Kidney (tissue), 14 donors: Measurements from ENCODE around the gene NEGR1. TPM values are rescaled to one million over a fixed set of nuclear protein-coding genes. Genes with fewer than 3 reads are reported as not detected.

Experiments used
- DNase-seq, 5 donors: peaks; one replicate each; pipeline ENCODE4 v3.0.0-alpha.2; 2013 to 2020
- FAIRE-seq: peaks from 2 replicates; lab custom pipeline; 2012; peaks lifted over from hg19 to GRCh38; lab: Jason Lieb, UNC
- H3K27ac ChIP-seq, 2 donors: one replicate each; pipeline ENCODE4 v1.7.0; 2013; ENCODE audit warnings: low read depth in 2 of 2, low read length in 2 of 2, inconsistent platforms in 1 of 2
- H3K27me3 ChIP-seq: one replicate; pipeline ENCODE4 v1.7.1; 2013; ENCODE audit warnings: low read length, inconsistent platforms; ENCODE audit not compliant: control insufficient read depth, insufficient read depth
- H3K36me3 ChIP-seq, 3 donors: one replicate each; pipeline versions ENCODE4 v1.7.0 to v1.7.1; 2013; ENCODE audit warnings: low read length in 3 of 3, control low read depth in 1 of 3, inconsistent platforms in 1 of 3; ENCODE audit not compliant: insufficient read depth in 3 of 3, control insufficient read depth in 2 of 3
- H3K4me1 ChIP-seq, 3 donors: one replicate each; pipeline versions ENCODE4 v1.7.0 to v1.7.1; 2013; ENCODE audit warnings: low read length in 3 of 3, inconsistent platforms in 1 of 3, low read depth in 1 of 3; ENCODE audit not compliant: control insufficient read depth in 2 of 3, insufficient read depth in 2 of 3
- H3K4me3 ChIP-seq, 3 donors: one replicate each; pipeline versions ENCODE4 v1.7.0 to v1.8.1; 2013; ENCODE audit warnings: low read length in 3 of 3, control low read depth in 1 of 3, inconsistent platforms in 1 of 3
- H3K9ac ChIP-seq, 3 donors: one replicate each; pipeline versions ENCODE4 v1.7.0 to v1.7.1; 2013; ENCODE audit warnings: low read length in 3 of 3, control low read depth in 1 of 3, inconsistent platforms in 1 of 3
- H3K9me3 ChIP-seq, 3 donors: one replicate each; pipeline versions ENCODE4 v1.7.0 to v1.7.1; 2013; ENCODE audit warnings: low read length in 3 of 3, control low read depth in 1 of 3, inconsistent platforms in 1 of 3; ENCODE audit not compliant: control insufficient read depth in 2 of 3, insufficient read depth in 1 of 3
- CTCF ChIP-seq: IDR thresholded peaks from 3 replicates; pipeline ENCODE4 v1.5.1; 2012; ENCODE audit warnings: mild to moderate bottlenecking, moderate library complexity, borderline replicate concordance; ENCODE audit not compliant: insufficient read depth; ENCODE audit errors: extremely low read depth
- intact Hi-C: fragments of 100-400 bp; cut with DNase I; formaldehyde crosslinking; loops from one replicate; pipeline ENCODE4 v1.11.1; 2022
- polyA plus RNA-seq: library from polyadenylated mRNA; stranded (reverse); fragments of 350-450 nt; fragmentation: Illumina TruSeq; extraction: RNeasy Lipid Tissue Mini Kit (QIAGEN cat#74804); gene quantifications from one replicate; pipeline ENCODE4 v1.2.3, GENCODE V29; 2014; ENCODE audit warnings: low read depth, low replicate concordance; ENCODE audit not compliant: insufficient read depth
- total RNA-seq: library from RNA; stranded (reverse); fragmentation: NEBNext Ultra II Directional; extraction: Animal tissue kit (Norgen Biotek cat#: 25700); gene quantifications from one replicate; pipeline ENCODE4 v1.2.1, GENCODE V29; 2021
- donor health status: control.
- donor health status: control.
- donor health status: control.
- donor health status: control.
- donor health status: control.
- donor health status: DM: yes; HTN: yes; CAD: no.
- donor health status: Normal renal cell carcinoma (clear cell type).

The NEGR1 gene
- total and polyA plus RNA-seq, 2 donors from 2014 or later = 3.0 to 10.2 TPM

- Histone ChIP-seq H3K4me1 (no peaks in the 10 kb centered on the region), H3K27me3 (no peaks in the 10 kb centered on the region), H3K9ac (no peak overlapping the region), H3K27ac (no peak overlapping the region), H3K4me3 (no peak overlapping the region), H3K36me3 (no peaks in the 10 kb centered on the region), H3K9me3 (no peaks in the 10 kb centered on the region)
- no peak for DNase-seq
- intact Hi-C loops = no loop called here
- TF ChIP-seq CTCF = no peak
- FAIRE-seq = no peak
Observed at GRCh38 chr1:71809085-71809484, 473.3 kb downstream of the NEGR1 start.

- Histone ChIP-seq H3K27me3 (no peaks in the 10 kb centered on the region), H3K4me3 (no peak overlapping the region), H3K9ac (no peak overlapping the region), H3K9me3 (no peaks in the 10 kb centered on the region), H3K36me3 (no peaks in the 10 kb centered on the region), H3K4me1 (no peaks in the 10 kb centered on the region), H3K27ac (no peak overlapping the region)
- no peak for TF ChIP-seq CTCF
- FAIRE-seq (no peak), DNase-seq (no peak)
- intact Hi-C loops = no loop called here
Observed at GRCh38 chr1:71804140-71804539, 478.2 kb downstream of the NEGR1 start.

GRCh38 chr1:71796006-71796405, 486.3 kb downstream of the NEGR1 start:
- no peak overlapping the region for H3K9ac ChIP-seq
- no peaks in the 10 kb centered on the region for H3K36me3 ChIP-seq
- no peaks in the 10 kb centered on the region for H3K4me1 ChIP-seq
- H3K27me3 ChIP-seq = no peaks in the 10 kb centered on the region
- FAIRE-seq (no peak), DNase-seq (no peak)
- H3K4me3 ChIP-seq = no peak overlapping the region
- no peaks in the 10 kb centered on the region for H3K9me3 ChIP-seq
- TF ChIP-seq CTCF = no peak
- no peak overlapping the region for H3K27ac ChIP-seq
- intact Hi-C loops = no loop called here

- H3K9me3 ChIP-seq = no peaks in the 10 kb centered on the region
- H3K4me1 ChIP-seq = no peaks in the 10 kb centered on the region
- TF ChIP-seq CTCF = no peak
- no peak overlapping the region for H3K27ac ChIP-seq
- no peaks in the 10 kb centered on the region for H3K36me3 ChIP-seq
- DNase-seq = no peak
- H3K27me3 ChIP-seq = no peaks in the 10 kb centered on the region
- intact Hi-C loops = no loop called here
- no peak overlapping the region for H3K4me3 ChIP-seq
- FAIRE-seq = no peak
- H3K9ac ChIP-seq = no peak overlapping the region
Observed at GRCh38 chr1:71792264-71792663, 490.1 kb downstream of the NEGR1 start.
